SK-N-MC (cell line): ENCODE data around the gene VGLL4.

Experiments
- DNase-seq: peaks from one replicate; pipeline ENCODE4 v3.0.0-alpha.2; 2011; ENCODE audit warnings: low read depth, low spot score
- H3K27ac ChIP-seq: fragments of 200-600 bp; sonication (generic); 2 replicates; pipeline ENCODE4 v1.5.1; 2016; ENCODE audit warnings: mixed run types
- H3K36me3 ChIP-seq: fragments of 200-600 bp; sonication (generic); 2 replicates; pipeline ENCODE4 v1.6.1; 2017; ENCODE audit warnings: antibody characterized with exemption, low read length, mixed read lengths; ENCODE audit not compliant: insufficient read depth
- H3K4me3 ChIP-seq: fragments of 200-600 bp; sonication (generic); 2 replicates; pipeline ENCODE4 v1.5.1; 2016
- H3K9ac ChIP-seq: fragments of 200-600 bp; sonication (generic); 2 replicates; pipeline ENCODE4 v1.8.0; 2017; ENCODE audit warnings: mixed run types, mixed read lengths; ENCODE audit not compliant: insufficient read length
- H3K9me3 ChIP-seq: fragments of 200-600 bp; sonication (generic); 2 replicates; pipeline ENCODE4 v1.6.1; 2017; ENCODE audit warnings: low read depth, mild to moderate bottlenecking, antibody characterized with exemption, low read length, moderate library complexity, mixed read lengths
- EZH2 ChIP-seq: fragments of 200-600 bp; sonication (generic); IDR thresholded peaks from one replicate; pipeline ENCODE4 v1.6.1; 2017; ENCODE audit warnings: antibody characterized with exemption
- FOXP2 ChIP-seq: optimal IDR thresholded peaks from 2 replicates; pipeline ENCODE3; 2011; ENCODE audit warnings: mild to moderate bottlenecking, moderate library complexity; ENCODE audit not compliant: insufficient read depth; ENCODE audit errors: extremely low read length, control extremely low read depth
- POLR2AphosphoS5 ChIP-seq: IDR thresholded peaks from 2 replicates; pipeline ENCODE4 v1.6.1; 2012; ENCODE audit warnings: mild to moderate bottlenecking, low read depth, low read length, borderline replicate concordance

The VGLL4 gene

GRCh38 chr3:11672363-11672762 is 28.6 kb upstream of the VGLL4 start:
- DNase-seq, result no peak
- Histone ChIP-seq H3K36me3 (no peaks in the 10 kb centered on the region), H3K9me3 (no peaks in the 10 kb centered on the region), H3K4me3 (no peak overlapping the region), H3K9ac (no peak overlapping the region), H3K27ac (no peak overlapping the region)
- TF ChIP-seq POLR2AphosphoS5 (no peak), EZH2 (no peak), FOXP2 (no peak)

- H3K9me3 ChIP-seq, result no peaks in the 10 kb centered on the region
- H3K4me3 ChIP-seq, result no peak overlapping the region
- no peak overlapping the region for H3K9ac ChIP-seq
- H3K27ac ChIP-seq, result no peak overlapping the region
- TF ChIP-seq FOXP2, result no peak
- TF ChIP-seq EZH2, result no peak
- no peak for TF ChIP-seq POLR2AphosphoS5
- no peaks in the 10 kb centered on the region for H3K36me3 ChIP-seq
- no peak for DNase-seq
Measured at GRCh38 chr3:11671648-11672100, 28.0 kb upstream of the VGLL4 start.

DNA sequence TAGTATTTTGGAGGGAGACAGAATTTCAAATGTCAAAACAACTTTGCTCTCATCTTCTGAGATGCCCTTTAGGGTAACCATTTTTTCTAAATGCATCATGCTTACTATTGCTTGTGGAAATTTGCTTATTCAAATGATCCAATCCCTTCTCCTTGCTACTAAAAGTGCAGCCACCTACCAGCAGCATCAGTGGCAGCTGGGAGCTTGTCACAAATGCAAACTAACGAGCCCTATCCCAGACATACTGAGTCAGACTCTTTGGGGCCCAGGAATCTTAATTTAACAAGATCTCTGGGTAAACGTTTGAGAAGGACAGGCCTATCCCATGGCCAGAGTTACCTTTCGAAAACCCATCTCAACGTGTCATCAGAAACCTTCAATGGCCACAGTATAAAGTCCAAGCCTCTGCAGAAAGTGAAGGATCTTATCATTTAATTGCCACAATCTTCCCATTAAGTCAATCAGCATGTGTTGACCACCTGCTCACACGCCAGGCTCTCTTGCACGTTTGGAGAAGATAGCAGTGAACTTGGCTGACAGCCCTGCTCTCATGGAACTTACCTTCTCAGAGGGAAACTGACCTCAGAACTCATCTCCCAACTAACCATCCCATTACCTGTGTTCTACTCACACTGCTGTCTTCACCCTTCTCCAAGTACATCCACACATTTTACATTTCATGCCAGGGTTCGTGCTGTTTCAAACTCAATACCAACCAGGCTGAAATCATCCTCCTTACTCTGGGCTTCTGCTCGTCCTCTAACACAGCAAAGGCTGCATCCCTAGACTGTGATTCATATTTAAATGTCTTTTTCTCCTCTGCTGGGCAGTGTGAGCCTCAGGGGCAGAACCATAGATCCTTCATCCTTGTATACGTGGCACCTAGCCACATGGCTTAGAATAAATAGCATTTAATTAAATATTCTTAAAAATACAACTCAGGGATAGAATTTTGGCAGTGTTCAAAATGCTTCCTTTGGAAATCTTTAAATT is 24.8 kb upstream of the VGLL4 start:
- no peak for DNase-seq
- TF ChIP-seq EZH2 (no peak), POLR2AphosphoS5 (no peak), FOXP2 (no peak)
- Histone ChIP-seq H3K9ac (no peak overlapping the region), H3K9me3 (no peaks in the 10 kb centered on the region), H3K27ac (no peak overlapping the region), H3K4me3 (no peak overlapping the region), H3K36me3 (no peaks in the 10 kb centered on the region)

- TF ChIP-seq POLR2AphosphoS5 (no peak), EZH2 (no peak), FOXP2 (no peak)
- Histone ChIP-seq H3K27ac (no peak overlapping the region), H3K9ac (no peak overlapping the region), H3K9me3 (no peaks in the 10 kb centered on the region), H3K36me3 (no peaks in the 10 kb centered on the region), H3K4me3 (no peak overlapping the region)
- no peak for DNase-seq
Measured at GRCh38 chr3:11665331-11665730, 21.6 kb upstream of the VGLL4 start.

DNA sequence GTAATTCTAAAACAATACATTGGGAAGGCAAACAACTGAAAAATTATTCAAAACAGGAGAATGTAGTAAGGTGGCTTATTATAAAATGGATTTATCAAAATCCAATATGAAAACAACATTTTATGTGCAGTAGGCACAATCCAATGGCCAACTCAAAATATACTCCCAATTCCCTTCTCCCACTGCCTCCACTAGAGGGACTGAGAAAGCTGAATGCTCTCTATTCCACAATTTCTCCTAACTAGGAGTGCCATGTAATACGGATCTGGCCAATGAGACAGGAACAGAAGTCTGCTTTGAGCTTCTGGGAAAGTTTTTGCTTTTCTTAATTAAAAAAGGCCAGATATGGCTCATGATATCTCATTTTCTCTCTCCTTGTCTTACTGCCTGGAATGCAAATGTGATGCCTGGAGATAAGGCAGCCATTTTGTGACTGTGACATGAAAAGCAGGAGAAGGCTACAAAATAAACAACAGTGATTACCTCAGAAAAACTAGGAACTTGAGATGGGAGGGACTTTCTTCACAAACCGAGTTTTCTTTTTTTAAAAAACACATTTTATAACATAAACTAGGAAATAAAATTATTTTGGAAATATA is 18.8 kb upstream of the VGLL4 start:
- TF ChIP-seq EZH2 (no peak), FOXP2 (no peak), POLR2AphosphoS5 (no peak)
- Histone ChIP-seq H3K27ac (no peak overlapping the region), H3K4me3 (no peak overlapping the region), H3K9ac (no peak overlapping the region), H3K36me3 (no peaks in the 10 kb centered on the region), H3K9me3 (no peaks in the 10 kb centered on the region)
- DNase-seq, result no peak

- Histone ChIP-seq H3K36me3 (no peaks in the 10 kb centered on the region), H3K27ac (no peak overlapping the region)
- no peak for DNase-seq
Measured at GRCh38 chr3:11661827-11662226, 18.1 kb upstream of the VGLL4 start.

GRCh38 chr3:11661052-11661656 is 17.4 kb upstream of the VGLL4 start:
- H3K9ac ChIP-seq, result no peak overlapping the region
- DNase-seq, result no peak
- TF ChIP-seq FOXP2 (no peak), EZH2 (no peak), POLR2AphosphoS5 (no peak)
- H3K27ac ChIP-seq, result no peak overlapping the region
- no peaks in the 10 kb centered on the region for H3K36me3 ChIP-seq
- no peak overlapping the region for H3K4me3 ChIP-seq
- no peaks in the 10 kb centered on the region for H3K9me3 ChIP-seq

More at GRCh38 chr3:11661827-11662226, 18.1 kb upstream of the VGLL4 start:
- no peak overlapping the region for H3K9ac ChIP-seq
- TF ChIP-seq POLR2AphosphoS5, result no peak
- no peak for TF ChIP-seq EZH2
- TF ChIP-seq FOXP2, result no peak
- H3K9me3 ChIP-seq, result no peaks in the 10 kb centered on the region
- H3K4me3 ChIP-seq, result no peak overlapping the region

GRCh38 chr3:11660242-11660641 is 16.5 kb upstream of the VGLL4 start:
- DNase-seq, result no peak
- Histone ChIP-seq H3K27ac (no peak overlapping the region), H3K36me3 (no peaks in the 10 kb centered on the region)

More at GRCh38 chr3:11660242-11660641, 16.5 kb upstream of the VGLL4 start:
- no peak for TF ChIP-seq POLR2AphosphoS5
- H3K9me3 ChIP-seq, result no peaks in the 10 kb centered on the region
- no peak overlapping the region for H3K9ac ChIP-seq
- no peak overlapping the region for H3K4me3 ChIP-seq
